HG03575 (cell line): ENCODE measurements around the gene KIZ.

Experiments
- ATAC-seq: cut with Tn5 transposase; IDR thresholded peaks from one replicate; pipeline ENCODE4 v1.9.1; 2021; ENCODE audit not compliant: unreplicated experiment, insufficient number of reproducible peaks, low FRiP score; ENCODE audit errors: extremely low read depth

Gene KIZ

GRCh38 chr20:21203088-21203656, 77.3 kb downstream of the KIZ start:
- ATAC-seq: no peak

GRCh38 chr20:21206584-21206983, 80.7 kb downstream of the KIZ start:
- ATAC-seq: no peak

GRCh38 chr20:21208999-21209398, 83.1 kb downstream of the KIZ start:
- no peak for ATAC-seq

GRCh38 chr20:21209668-21210067, 83.8 kb downstream of the KIZ start:
- no peak for ATAC-seq

GRCh38 chr20:21213691-21214090, 87.8 kb downstream of the KIZ start:
- ATAC-seq: no peak

- no peak for ATAC-seq
Measured at GRCh38 chr20:21214431-21214830, 88.5 kb downstream of the KIZ start.

GRCh38 chr20:21219686-21220085, 93.8 kb downstream of the KIZ start:
- no peak for ATAC-seq

- no peak for ATAC-seq
Measured at GRCh38 chr20:21224217-21224616, 98.3 kb downstream of the KIZ start.

- ATAC-seq: no peak
Measured at GRCh38 chr20:21225215-21225947, 99.5 kb downstream of the KIZ start.

GRCh38 chr20:21228511-21228910, 102.6 kb downstream of the KIZ start:
- no peak for ATAC-seq

- ATAC-seq: no peak
Measured at GRCh38 chr20:21229163-21229562, 103.3 kb downstream of the KIZ start.

- no peak for ATAC-seq
Measured at GRCh38 chr20:21230220-21230619, 104.3 kb downstream of the KIZ start.

GRCh38 chr20:21230686-21231085, 104.8 kb downstream of the KIZ start:
- no peak for ATAC-seq

- no peak for ATAC-seq
Measured at GRCh38 chr20:21232546-21233280, 106.8 kb downstream of the KIZ start.

GRCh38 chr20:21234324-21234723, 108.4 kb downstream of the KIZ start:
- ATAC-seq: no peak

GRCh38 chr20:21234806-21235483, 109.1 kb downstream of the KIZ start:
- no peak for ATAC-seq

GRCh38 chr20:21235484-21236445, 109.9 kb downstream of the KIZ start:
- ATAC-seq: no peak

- ATAC-seq: no peak
Measured at GRCh38 chr20:21237956-21238799, 112.3 kb downstream of the KIZ start.
